GM23248 (cell line): Measurements from ENCODE around the gene HSD11B1L.

Experiments
- EZH2 ChIP-seq: fragments of 200-600 bp; sonication (generic); IDR thresholded peaks from 2 replicates; pipeline ENCODE4 v1.6.1; 2018; ENCODE audit warnings: antibody characterized with exemption, mild to moderate bottlenecking; ENCODE audit not compliant: insufficient read depth, poor library complexity, severe bottlenecking
- EZH2phosphoT487 ChIP-seq: fragments of 200-600 bp; sonication (generic); IDR thresholded peaks from 2 replicates; pipeline ENCODE4 v1.6.1; 2018; ENCODE audit warnings: antibody characterized with exemption, moderate library complexity, mild to moderate bottlenecking, low read depth; ENCODE audit not compliant: insufficient read depth

GRCh38 chr19:5666921-5667610 lies 13.8 kb upstream of the HSD11B1L start:
- TF ChIP-seq EZH2phosphoT487 (no peak), EZH2 (no peak)
